H4 (cell line): Measurements from ENCODE around the gene HLA-C. TPM values are rescaled to one million over a fixed set of nuclear protein-coding genes. Genes with fewer than 3 reads are reported as not detected.
"Not testable (repeated sequence)": the region's sequence is repeated elsewhere in the genome, so short reads cannot be mapped to it uniquely, and the experiment has no call there.

Source experiments
- DNase-seq: peaks from one replicate; pipeline ENCODE4 v3.0.0-alpha.2; 2015; ENCODE audit warnings: low spot score
- total RNA-seq: library from RNA; depleted of rRNA; stranded (reverse); fragments of >200 nt; shearing (Covaris generic); gene quantifications from 2 replicates; pipeline ENCODE4 v1.2.3, GENCODE V29; 2014; rRNA removed

The HLA-C gene
- 804 and 844 TPM in 2 replicates for total RNA-seq

GRCh38 chr6:31271641-31272357, at the start of gene HLA-C:
HLA-C (minus strand) TSS chr6:31272092; CDS start chr6:31272071, 21 bp downstream.
- peak; percentile 95 for DNase-seq

DNA sequence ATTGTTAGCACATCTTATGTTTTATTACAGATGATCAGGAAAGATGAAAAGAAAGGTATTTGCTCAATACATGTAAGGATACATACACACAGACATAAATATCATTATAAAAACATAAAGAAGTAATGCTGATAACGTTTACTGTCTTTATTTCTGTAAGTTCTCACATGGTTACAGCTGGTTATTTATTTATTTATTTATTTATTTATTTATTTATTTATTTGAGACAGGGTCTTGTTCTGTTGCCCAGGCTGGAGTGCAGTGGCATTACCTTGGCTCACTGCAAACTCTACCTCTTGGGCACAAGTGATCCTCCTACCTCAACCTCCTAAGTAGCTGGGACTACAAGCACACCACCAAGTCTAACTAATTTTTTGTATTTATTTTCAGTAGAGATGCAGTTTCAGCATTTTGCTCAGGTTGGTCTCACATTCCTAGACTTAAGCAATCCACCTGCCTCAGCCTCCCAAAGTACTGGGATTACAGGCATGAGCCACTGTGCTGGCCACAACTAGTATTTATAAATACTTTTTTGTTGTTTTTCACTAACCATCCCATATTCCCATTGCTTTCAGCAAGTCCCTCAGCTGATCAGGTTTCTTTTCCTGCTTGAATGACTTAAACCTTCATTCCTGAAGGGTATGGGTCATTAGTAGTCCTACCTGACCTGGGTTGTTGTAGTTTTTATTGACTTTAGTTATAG, 49.3 kb upstream of the HLA-C start:
- DNase-seq: no peak

- no peak for DNase-seq
Measured at GRCh38 chr6:31317036-31317435, 45.1 kb upstream of the HLA-C start.

- no peak for DNase-seq
Measured at GRCh38 chr6:31309641-31310040, 37.7 kb upstream of the HLA-C start.

DNA sequence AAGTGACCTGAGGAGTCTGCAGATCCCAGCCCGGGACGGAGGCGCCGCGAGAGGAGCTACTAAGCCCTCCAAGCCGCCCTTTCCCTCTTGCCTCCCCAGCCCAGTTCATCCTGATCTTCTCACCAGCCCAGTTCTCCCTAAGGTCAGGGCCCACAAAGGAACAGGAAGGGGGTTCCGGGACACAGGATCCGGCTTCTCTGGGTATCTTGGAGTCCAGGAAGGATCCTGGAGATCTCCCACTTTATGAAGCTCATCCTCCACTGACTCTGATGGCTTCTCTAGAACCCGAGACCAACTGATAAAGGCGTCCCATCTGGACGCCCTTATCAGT, 36.9 kb upstream of the HLA-C start:
- DNase-seq: no peak

GRCh38 chr6:31308050-31308844, 36.4 kb upstream of the HLA-C start:
- DNase-seq: no peak

DNA sequence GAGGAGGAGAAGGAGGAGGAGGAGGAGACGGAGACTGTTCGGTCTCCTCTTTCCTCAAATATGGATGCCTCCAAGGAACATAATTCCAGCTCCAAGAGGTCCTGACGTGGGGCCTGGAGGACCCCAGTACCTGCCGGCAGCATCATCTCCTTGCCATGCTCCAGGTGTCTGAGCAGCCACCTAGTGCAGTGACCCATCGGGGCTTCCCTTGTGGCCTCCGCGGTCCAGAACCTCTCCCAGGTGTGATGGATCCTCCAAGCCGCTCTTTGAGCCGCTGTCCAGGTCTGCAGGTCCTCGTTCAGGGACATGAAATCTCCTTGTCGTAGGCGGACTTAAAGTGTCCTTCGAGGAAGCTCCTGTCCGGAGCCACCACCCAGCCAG, 35.8 kb upstream of the HLA-C start:
- DNase-seq: no peak

DNA sequence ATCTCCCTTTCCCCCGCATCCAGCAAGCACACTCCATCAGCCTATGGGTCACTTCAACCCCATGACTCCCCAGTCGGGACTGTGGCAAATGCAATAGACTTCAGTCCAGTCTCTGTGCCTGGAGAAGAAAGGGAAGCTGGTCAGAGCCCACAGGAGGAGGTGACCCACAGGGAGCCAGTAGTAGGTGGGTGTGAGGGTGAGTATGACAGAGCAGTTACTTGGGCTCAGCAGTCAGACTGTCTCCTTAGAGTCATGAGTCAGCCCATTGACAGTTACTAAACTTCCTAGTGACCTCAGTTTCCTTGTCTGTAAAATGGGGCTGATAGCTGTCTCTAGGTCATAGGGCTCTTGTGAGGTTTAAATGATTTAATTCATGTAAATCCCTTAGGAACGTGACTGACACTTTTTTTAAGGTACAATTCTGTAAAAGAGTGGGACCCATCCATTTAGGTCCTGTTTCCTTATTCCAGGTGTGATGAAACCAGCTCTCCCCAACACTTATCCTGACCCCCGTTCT, 33.9 kb upstream of the HLA-C start:
- no peak for DNase-seq

- DNase-seq: peak; percentile 30
Measured at GRCh38 chr6:31304683-31305082, 32.8 kb upstream of the HLA-C start.

DNA sequence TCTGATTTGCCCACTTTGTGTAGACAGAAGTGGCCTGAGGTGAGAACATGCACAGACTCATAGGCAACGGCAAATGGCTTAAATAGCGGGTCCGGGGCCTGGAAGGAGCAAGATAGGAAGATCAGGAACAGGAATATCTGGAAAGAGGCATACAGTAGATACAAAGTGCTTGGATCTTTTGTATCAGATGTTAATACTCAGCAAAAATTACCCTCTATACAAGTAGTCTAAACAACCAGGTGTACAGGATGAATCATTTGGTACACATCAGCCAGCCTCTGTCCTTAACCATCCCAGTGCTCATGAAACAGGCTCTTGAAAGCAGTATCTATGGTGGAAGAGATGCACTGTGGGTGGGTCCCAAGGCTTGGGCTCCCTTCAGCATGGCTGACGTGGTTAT, 28.9 kb upstream of the HLA-C start:
- DNase-seq: no peak

GRCh38 chr6:31299947-31300346, 28.1 kb upstream of the HLA-C start:
- no peak for DNase-seq

GRCh38 chr6:31299511-31299910, 27.6 kb upstream of the HLA-C start:
- no peak for DNase-seq

- no peak for DNase-seq
Measured at GRCh38 chr6:31294056-31294455, 22.2 kb upstream of the HLA-C start.

DNA sequence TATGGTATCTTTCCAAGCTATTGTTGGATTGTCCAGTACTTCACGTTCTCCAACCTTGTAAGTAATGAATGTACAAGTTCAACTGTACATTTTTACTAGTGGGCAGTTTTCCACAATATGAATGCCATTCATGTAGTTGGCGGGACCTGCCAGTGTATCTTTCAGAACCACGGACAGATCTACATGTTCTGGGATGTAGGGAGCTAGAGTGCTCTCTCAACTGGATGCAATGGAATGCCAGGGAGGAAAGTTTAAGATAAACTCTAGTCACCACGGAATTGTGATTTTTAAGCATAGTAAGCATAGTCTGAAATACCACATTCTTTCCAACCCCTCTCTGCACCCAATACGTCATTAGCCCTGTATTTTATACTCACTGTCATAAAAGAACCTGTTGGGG, 21.5 kb upstream of the HLA-C start:
- DNase-seq: no peak

GRCh38 chr6:31289788-31290187, 17.9 kb upstream of the HLA-C start:
- DNase-seq: no peak

DNA sequence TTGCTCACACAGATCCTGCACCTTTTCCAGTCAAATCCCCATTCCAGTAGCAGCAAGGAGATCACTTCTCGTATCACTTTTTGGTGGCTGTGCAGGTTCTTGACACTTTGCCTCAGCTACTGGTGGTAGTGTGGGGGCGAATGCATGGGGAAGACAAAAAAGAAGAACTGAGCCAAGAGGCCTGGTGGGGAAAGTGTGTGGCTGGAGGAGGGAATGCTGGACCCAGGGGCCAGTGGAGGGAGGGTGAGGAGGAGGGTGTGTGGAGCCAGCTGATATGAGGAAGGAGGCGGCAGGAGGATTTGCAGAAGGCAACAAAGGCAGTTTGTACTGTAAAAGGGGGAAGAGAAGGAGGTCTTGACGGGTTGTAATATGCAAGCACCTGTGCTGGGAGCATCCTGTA, 15.7 kb upstream of the HLA-C start:
- DNase-seq: no peak

- DNase-seq: no peak
Measured at GRCh38 chr6:31285982-31286381, 14.1 kb upstream of the HLA-C start.

- no peak for DNase-seq
Measured at GRCh38 chr6:31285486-31285885, 13.6 kb upstream of the HLA-C start.

DNA sequence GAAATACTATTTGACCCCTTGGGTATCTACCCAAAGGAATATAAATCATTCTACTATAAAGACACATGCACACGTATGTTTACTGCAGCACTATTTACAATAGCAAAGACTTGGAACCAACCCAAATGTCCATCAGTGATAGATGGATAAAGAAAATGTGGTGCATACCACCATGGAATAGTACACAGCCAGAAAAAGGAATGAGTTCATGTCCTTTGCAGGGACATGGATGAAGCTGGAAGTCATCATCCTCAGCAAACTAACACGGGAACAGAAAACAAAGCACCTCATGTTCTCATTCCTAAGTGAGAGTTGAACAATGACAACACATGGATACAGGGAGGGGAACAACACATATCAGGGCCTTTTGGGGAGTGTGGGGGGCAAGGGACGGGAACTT, 7.8 kb upstream of the HLA-C start:
- DNase-seq: not testable (repeated sequence)

DNA sequence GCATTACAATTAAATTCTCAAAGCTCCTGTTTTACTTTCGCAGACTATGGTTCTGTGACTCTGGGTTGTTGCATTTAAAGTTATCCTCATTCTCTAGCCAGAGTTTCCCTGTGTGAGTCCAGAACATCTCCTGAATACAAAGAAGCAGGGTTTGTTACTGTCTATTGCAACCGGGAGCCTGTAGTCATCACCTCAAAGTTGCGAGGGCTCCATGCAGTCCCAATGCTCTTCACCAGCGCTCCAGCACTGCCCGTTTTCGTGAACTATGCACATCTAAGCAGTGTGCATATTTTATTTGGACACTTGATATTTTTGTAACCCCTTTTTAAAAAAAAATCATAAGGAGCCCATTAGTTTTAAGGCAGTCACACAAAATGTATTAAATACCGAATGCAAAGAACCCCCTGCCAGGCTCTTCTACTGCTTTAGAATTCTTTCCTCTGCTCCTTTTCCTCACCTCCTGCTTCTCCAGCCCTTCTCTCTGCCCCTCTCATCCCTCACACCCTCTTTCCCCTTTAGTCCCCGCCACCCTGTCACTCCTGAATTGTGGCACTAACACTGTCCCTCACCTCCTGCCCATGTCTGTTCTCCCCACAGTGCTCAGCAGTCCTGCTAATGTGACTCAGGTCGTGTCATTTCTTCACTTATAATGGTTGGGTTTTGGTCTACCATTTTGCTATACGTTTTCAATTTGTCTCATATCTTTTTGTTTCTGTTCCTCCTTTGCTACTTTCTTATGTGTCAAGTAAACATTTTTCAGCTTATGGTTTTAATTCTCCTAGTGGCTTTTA, 1.1 kb upstream of the HLA-C start:
- no peak for DNase-seq

DNA sequence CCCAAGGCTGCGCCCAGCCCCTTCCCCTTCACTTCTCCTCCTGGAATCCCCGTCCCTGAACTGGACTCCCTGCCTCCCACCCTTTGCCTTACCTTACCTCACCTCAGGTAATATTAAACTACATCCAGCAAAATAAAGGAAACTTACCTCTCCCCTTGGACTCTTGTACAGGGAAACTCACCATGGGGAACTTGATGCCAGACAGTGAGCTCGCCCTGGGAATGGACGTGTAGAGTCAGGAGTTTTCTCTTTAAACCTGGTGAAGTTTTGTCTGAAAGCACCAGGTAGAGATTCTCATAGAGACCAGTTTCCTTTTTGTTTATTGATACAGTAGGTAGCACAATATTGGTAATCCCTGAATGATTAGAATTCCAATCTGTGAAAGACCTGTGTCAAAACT, 544 bp upstream of the HLA-C start:
- DNase-seq: no peak
